HG03439 (cell line): ENCODE results near the gene CTNNBL1.

Experiments
- ATAC-seq: cut with Tn5 transposase; IDR thresholded peaks from one replicate; pipeline ENCODE4 v1.9.1; 2021; ENCODE audit warnings: mild to moderate bottlenecking, moderate library complexity; ENCODE audit not compliant: unreplicated experiment

The CTNNBL1 gene

DNA sequence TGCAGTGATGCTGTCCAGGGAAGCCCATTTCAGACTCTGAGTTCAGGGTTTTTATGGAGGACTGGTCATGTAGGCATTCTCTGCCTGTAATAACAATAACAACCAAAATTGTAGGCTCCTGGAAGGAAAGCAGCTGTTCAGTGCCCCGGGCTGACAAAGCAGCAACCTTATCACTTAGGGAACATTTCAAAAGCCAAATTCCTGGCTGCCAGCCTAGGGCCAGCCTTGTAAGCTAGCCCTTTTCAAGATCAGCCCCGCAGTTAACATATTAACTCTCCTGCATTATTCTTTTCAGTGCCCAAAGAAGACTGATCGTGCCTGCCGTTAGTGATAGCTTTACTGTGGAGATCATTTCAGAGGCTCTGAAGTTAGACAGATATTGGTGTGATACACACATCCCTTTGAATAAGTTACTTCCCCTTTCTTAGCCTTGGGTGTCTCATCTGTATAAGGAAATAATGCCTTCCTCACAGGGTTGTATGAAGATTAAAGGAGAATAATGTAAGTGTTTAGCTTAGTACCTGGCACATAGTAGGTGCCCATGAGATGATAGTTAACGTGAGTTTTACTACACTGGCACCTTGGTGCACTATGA lies 44.1 kb downstream of the CTNNBL1 start:
- no peak for ATAC-seq

DNA sequence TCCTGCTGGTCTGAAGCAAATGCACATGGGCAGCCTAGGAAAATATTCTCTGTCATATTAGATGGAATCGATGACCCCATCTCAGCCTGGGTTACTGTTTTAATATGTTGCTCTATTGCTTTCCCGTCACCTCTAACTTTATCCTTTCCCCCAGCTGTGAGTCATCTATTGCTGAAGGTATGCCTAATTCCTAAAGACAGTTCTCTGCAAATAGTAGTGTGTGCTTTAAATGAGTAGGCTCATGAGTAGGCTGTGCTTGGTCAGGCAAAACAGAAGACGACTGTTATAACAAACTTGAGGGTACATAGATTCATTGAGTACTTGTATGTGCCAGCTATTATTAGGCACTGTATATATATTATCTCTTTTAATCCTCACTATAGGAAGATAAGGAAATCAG lies 47.2 kb downstream of the CTNNBL1 start:
- ATAC-seq, result no peak

DNA sequence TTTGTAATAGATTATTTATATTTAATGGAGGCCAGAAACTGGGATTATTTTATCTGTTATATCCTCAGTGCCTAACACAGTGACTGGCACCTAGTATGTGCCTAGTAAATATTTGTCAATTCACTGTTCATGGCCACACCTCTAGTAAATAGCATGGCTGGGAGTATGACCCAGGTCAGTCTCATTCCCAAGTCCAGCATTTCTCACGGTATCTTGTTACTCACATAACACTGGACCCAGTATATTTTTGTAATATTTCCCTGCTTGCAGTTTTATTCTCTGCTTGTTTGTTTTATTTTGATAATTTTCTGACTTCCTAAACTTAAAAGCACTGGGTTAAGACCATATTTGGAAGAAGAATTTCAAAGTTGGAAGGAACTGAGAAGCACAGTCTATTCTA lies 47.7 kb downstream of the CTNNBL1 start:
- ATAC-seq, result no peak

DNA sequence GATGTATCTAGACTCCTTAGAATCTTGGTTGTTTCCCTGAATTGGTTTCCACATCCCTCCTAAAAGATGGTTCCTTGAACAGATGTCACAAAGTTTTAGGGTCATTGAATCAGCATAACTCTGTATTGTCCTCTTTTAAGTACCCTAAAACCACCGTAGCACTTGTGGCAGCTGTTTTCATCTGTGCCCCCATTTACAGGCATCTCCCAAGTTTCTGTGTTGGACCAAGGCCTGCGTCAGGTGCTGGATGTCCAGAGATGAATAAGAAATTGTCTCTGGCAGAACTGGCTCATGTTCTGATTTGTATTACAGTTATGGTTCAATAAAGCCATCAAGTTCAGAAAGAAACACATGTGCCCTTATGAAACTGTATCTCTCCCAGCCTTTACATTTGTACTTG lies 48.3 kb downstream of the CTNNBL1 start:
- no peak for ATAC-seq

GRCh38 chr20:37744347-37744746 lies 50.5 kb downstream of the CTNNBL1 start:
- no peak for ATAC-seq

DNA sequence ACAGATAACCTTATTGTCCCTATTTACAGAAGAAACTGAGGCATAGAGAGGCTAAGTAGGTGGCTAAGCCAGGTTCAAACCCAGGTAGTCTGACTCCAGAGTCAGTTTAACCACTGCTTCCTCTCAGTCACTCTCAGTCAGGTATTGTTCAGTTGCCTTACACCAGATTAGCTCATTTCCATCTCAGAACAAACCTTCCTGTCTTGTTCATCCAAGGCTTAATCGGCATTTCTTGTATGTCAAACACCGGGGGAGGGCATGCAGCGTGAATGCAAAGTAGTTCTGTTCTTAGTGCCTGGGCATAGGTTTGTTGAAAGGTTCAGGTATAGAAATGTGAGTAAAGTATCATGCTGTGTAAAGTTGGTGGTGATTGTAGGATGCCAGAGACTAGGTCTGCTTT lies 51.7 kb downstream of the CTNNBL1 start:
- ATAC-seq, result no peak

- ATAC-seq, result no peak
Observed at GRCh38 chr20:37748015-37748414, 54.2 kb downstream of the CTNNBL1 start.

GRCh38 chr20:37749218-37749617 lies 55.4 kb downstream of the CTNNBL1 start:
- no peak for ATAC-seq

DNA sequence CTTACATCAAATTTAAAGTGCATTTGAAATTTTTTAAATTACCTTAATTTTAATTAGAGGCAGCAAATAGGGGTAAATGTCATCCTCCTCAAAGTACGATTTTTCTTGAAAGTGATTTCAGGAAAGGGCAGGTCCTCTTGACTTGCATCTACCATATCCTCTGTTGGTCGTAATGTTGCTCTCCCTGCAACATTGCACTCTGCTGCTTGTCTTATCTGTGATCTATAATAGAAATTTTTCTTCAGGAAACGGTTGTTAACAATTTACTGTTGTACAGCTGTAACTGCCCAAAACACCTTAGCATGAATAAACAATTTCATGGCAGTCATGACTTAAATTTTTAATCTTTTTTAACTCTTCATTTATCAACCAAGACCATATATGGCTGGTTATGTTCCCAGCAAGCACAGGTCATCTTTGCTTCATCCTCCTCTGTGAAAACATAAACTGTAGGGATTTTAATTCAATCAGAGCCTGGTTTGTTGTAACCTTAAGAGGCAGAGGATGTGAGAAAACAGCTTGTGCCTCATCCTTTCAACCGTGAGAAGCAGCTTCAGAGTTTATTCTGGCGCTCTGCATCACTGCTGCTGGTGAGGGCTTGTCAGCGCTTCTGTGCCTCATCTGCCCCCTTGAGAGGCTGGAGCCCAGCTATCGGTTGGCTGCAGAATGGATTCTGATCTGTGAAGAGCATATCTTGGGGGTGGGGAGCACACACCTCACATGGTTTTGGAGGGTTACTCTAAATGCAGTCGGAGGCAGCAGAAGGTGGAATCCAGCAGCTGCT lies 56.0 kb downstream of the CTNNBL1 start:
- no peak for ATAC-seq

GRCh38 chr20:37755665-37756064 lies 61.8 kb downstream of the CTNNBL1 start:
- ATAC-seq, result no peak

DNA sequence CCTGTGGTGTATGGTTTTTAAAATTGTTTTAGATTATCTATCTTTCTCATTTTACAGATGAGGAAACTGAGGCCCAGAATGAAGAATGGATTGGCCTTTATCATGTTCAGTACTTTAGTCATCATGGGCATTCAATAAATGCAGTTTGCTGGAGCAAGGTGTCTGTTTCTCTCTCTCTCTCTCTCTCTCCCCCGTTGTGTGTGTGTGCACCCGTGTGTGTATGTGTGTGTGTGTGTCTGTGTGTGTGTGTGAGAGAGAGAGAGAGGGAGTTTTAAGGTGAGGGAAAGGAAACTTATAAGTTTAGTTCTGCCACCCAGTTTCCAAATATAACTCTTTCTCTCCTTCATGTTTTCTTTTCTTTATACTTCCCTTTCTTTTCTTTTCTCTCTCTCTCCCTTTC lies 62.4 kb downstream of the CTNNBL1 start:
- ATAC-seq, result no peak

- no peak for ATAC-seq
Observed at GRCh38 chr20:37757550-37757949, 63.7 kb downstream of the CTNNBL1 start.

- no peak for ATAC-seq
Observed at GRCh38 chr20:37758332-37758731, 64.5 kb downstream of the CTNNBL1 start.

DNA sequence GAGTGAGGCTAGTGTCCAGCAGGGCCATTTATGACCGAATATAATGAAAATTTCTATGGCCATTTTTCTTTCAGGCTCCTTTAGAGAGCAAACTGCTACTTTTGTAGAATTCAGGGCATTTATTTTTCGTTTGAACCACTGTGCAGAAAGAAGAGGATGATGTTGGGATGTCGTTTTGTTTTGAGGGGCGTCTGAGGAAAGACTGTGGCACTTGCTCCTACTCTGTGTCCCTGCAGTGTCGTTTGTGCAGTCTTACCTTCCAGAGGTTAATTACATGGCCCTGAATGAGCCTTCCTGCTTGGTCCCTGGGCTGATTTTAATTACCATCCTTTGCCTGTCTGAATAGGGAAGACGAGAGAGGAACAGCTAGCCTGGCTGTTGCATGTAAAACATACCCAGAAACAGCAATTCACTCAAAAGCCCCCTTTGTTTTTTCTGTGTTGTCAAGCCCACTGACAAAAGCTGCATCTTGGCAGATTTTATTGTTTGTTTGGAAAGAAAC lies 65.3 kb downstream of the CTNNBL1 start:
- no peak for ATAC-seq

GRCh38 chr20:37759761-37760209 lies 66.0 kb downstream of the CTNNBL1 start:
- ATAC-seq, result no peak

DNA sequence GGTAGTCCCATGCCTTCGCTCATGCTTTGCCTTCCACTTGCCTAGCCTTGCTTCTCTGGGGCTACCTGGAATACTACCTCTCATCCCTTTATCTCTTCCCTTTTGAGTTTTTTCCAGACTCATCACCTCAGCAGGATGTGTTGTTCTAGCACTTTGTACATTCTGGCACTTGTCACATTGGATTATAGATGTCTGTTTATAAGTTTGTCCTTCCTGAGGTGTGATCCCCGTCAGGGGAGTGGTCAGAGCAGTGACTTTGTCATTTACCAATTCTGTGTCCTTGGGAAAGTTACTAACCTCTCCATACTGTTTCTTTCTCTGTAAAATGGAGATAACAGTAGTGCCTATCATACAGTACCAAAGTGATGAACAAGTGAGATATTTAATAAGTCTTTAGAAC lies 66.5 kb downstream of the CTNNBL1 start:
- no peak for ATAC-seq

- ATAC-seq, result no peak
Observed at GRCh38 chr20:37762716-37763485, 69.1 kb downstream of the CTNNBL1 start.

GRCh38 chr20:37764333-37764935 lies 70.6 kb downstream of the CTNNBL1 start:
- ATAC-seq, result no peak

GRCh38 chr20:37770908-37771307 lies 77.1 kb downstream of the CTNNBL1 start:
- ATAC-seq, result no peak

GRCh38 chr20:37773291-37773826 lies 79.5 kb downstream of the CTNNBL1 start:
- ATAC-seq, result no peak

- ATAC-seq, result no peak
Observed at GRCh38 chr20:37774156-37774555, 80.3 kb downstream of the CTNNBL1 start.
